GM19397 (cell line): ENCODE data around the gene CDH26.

Experiments
- ATAC-seq: cut with Tn5 transposase; IDR thresholded peaks from one replicate; pipeline ENCODE4 v1.9.1; 2021; ENCODE audit warnings: mild to moderate bottlenecking, moderate library complexity; ENCODE audit not compliant: unreplicated experiment

CDH26 gene

DNA sequence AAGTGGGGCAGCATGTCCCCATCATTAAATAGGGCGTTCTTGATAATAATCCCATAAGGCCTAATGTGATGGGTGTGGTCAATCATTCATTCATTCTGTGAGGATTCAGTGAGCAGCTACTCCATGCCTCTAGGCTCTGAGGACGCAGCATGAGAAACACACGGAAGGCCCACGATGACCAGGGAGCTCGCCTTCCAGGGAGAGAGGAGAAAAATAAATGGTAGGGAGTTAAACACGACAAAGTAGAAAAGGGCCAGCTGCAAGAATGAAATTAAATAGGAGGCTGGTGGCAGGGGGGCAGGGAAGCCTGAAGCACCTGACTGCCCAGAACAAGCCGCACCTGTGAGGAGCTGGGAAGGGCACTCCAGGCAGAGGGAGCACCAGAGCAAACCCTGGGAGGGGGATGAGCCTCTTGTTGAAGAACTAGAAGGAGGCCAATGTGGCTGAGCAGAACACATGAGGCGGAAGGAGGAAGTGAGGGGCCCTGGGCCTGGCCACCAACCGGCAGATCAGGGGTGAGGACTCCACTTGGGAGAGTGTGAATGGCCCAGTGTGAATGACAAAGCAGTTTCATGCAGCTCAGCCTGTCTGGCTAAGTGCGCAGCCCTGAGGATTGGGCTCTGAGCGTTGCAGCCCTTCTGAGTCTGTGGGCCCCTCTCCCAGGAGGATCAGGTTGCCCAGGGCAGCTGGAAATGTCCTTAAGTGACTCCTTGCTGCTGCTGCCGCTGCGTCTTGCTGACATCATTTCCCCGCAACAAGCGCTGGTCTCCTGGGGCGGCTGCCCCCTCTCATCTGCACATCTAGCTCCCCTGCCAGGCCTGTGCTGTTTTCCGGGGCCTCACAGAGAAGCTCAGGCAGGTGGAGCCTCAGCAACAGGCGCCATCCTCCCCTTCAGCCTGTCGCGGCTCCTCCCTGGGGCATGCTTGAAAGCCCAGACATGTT is 99.9 kb downstream of the CDH26 start:
- no peak for ATAC-seq

DNA sequence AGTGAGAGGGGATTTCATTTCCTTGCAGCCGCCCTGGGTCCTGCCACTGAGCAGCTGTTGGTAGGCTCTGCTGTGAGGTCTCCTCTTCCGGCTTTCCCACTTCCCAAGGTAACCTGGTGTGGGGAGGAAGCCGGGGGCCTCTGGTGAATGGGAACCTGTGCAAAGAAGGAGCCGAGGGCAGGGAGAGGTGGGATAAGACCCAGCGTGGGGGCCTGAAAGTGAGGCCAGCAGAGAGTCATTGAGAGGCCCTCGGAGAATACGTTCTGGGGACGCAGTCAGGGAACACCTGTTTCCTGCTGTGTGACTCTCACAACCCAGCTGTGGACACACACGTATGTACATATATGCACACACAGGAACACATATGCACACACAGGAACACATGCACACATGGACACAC is 100.7 kb downstream of the CDH26 start:
- ATAC-seq, result no peak

DNA sequence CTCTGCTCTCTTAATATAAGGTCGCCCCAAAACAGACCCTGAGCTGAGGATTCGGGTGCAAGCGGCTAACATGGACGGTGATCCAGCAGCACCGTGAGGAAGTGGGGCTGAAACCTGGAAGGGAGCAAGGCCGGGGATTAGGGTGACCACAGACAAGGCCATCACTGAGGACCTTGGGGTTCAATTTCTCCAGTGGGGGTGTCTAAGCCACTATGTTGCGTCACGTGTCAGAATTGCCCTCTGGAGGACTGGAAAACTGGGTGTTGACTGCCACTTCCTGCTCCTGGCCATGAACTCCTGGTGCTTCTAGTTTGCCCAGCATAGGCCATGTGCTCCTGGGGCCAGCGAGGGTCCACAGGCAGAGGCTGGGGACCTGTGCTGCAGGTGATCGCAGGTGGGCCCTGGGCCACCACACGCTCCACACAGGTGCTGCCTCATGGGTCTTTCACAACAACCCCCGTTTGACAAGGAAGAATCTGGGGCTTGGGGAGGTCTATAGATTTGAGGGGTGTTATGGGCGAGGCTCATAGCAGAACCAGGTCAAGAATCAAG is 101.9 kb downstream of the CDH26 start:
- no peak for ATAC-seq

- no peak for ATAC-seq
Measured at GRCh38 chr20:60060593-60060992, 102.4 kb downstream of the CDH26 start.

- no peak for ATAC-seq
Measured at GRCh38 chr20:60062431-60063047, 104.3 kb downstream of the CDH26 start.

DNA sequence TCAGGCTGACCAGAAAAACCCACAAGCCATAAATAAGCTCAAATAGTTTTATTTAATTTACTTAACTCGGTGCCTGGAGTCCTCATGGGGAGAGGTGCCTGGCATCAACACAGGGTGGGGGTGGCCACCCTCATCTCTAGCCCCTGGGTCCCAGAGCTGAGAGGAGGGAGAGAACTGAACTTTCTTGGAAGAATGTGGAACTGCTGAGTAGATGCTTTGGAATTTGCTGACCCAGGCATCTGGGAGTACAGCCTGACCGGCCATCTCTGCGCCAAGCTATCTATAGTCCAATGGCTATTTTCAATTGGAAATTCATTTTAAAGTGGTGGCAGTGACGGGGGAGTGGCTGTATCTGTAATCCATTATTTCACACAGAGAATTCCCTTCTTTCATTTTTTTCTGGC is 104.8 kb downstream of the CDH26 start:
- no peak for ATAC-seq

- ATAC-seq, result no peak
Measured at GRCh38 chr20:60063739-60064380, 105.6 kb downstream of the CDH26 start.
